Cardiac fibroblast (primary cell): Measurements from ENCODE around the gene ASIP.
"Not testable (repeated sequence)": the region's sequence is repeated elsewhere in the genome, so short reads cannot be mapped to it uniquely, and the experiment has no call there.

Experiments
- DNase-seq, 2 donors: peaks; one replicate each; pipeline versions ENCODE4 v3.0.0 to v3.0.0-alpha.2; 2010; ENCODE audit warnings: low read depth in 2 of 2
- H3K4me3 ChIP-seq, 2 donors: replicated peaks in 1 of 2; 1 replicate in 1 of 2; 2 replicates in 1 of 2; pipeline ENCODE4 v1.5.1; 2011; ENCODE audit warnings: low read depth in 2 of 2, low read length in 2 of 2, mild to moderate bottlenecking in 2 of 2, moderate library complexity in 1 of 2
- CTCF ChIP-seq: IDR thresholded peaks from one replicate; pipeline ENCODE4 v1.5.1; 2011; ENCODE audit warnings: low read depth, mild to moderate bottlenecking, low read length, inconsistent platforms

The ASIP gene

GRCh38 chr20:34210271-34210670 lies 31.0 kb upstream of the ASIP start:
- DNase-seq: no peak
- no peak for TF ChIP-seq CTCF
- H3K4me3 ChIP-seq: no peak overlapping the region

GRCh38 chr20:34211591-34211990 lies 29.6 kb upstream of the ASIP start:
- H3K4me3 ChIP-seq: no peak overlapping the region
- DNase-seq: no peak
- no peak for TF ChIP-seq CTCF

GRCh38 chr20:34213213-34213612 lies 28.0 kb upstream of the ASIP start:
- no peak for TF ChIP-seq CTCF
- no peak overlapping the region for H3K4me3 ChIP-seq
- DNase-seq: no peak

GRCh38 chr20:34215711-34216381 lies 25.4 kb upstream of the ASIP start:
- H3K4me3 ChIP-seq: peak overlapping the region; percentile 47 to 55
- peak; percentile 57 to 63 for DNase-seq

GRCh38 chr20:34216382-34216742 lies 24.9 kb upstream of the ASIP start:
- peak overlapping the region in 1 of 2 donors; percentile 55 for H3K4me3 ChIP-seq
- TF ChIP-seq CTCF: no peak
- DNase-seq: peak in 1 of 2 donors; percentile 3

More at GRCh38 chr20:34215711-34216381, 25.4 kb upstream of the ASIP start:
- no peak for TF ChIP-seq CTCF

- no peak overlapping the region for H3K4me3 ChIP-seq
- no peak for TF ChIP-seq CTCF
- peak; percentile 49 to 84 for DNase-seq
Observed at GRCh38 chr20:34220561-34220960, 20.7 kb upstream of the ASIP start.

GRCh38 chr20:34222208-34222607 lies 19.0 kb upstream of the ASIP start:
- TF ChIP-seq CTCF: no peak
- DNase-seq: peak; percentile 87 to 97

GRCh38 chr20:34224251-34224650 lies 17.0 kb upstream of the ASIP start:
- H3K4me3 ChIP-seq, DNase-seq: not testable (repeated sequence)

More at GRCh38 chr20:34222208-34222607, 19.0 kb upstream of the ASIP start:
- H3K4me3 ChIP-seq: no peak overlapping the region
